Endodermal cell (in vitro differentiated cells): ENCODE data around the gene PCCA. TPM values are rescaled to one million over a fixed set of nuclear protein-coding genes. Genes with fewer than 3 reads are reported as not detected.

Experiments used
- DNase-seq: peaks from one replicate; pipeline ENCODE4 v3.0.0-alpha.2; 2017
- H3K27ac ChIP-seq: 2 replicates; pipeline ENCODE4 v1.5.1; 2013; ENCODE audit warnings: mild to moderate bottlenecking, low read depth, low read length, moderate library complexity
- H3K27me3 ChIP-seq: 2 replicates; pipeline ENCODE4 v1.6.1; 2013; ENCODE audit warnings: mild to moderate bottlenecking, low read length, moderate library complexity; ENCODE audit not compliant: insufficient read depth, control insufficient read depth, poor library complexity, severe bottlenecking
- H3K36me3 ChIP-seq: 2 replicates; pipeline ENCODE4 v1.7.0; 2013; ENCODE audit warnings: mild to moderate bottlenecking, low read length, moderate library complexity; ENCODE audit not compliant: control insufficient read depth, insufficient read depth
- H3K4me1 ChIP-seq: one replicate; pipeline ENCODE4 v1.7.0; 2013; ENCODE audit warnings: low read length; ENCODE audit not compliant: control insufficient read depth, insufficient read depth
- H3K4me3 ChIP-seq: 2 replicates; pipeline ENCODE4 v1.5.1; 2013; ENCODE audit warnings: mild to moderate bottlenecking, low read length, moderate library complexity
- H3K9ac ChIP-seq: 2 replicates; pipeline ENCODE4 v1.6.1; 2013; ENCODE audit warnings: mild to moderate bottlenecking, low read length, moderate library complexity; ENCODE audit not compliant: poor library complexity, severe bottlenecking; ENCODE audit errors: extremely low read depth
- H3K9me3 ChIP-seq: 2 replicates; pipeline ENCODE4 v1.6.1; 2013; ENCODE audit warnings: mild to moderate bottlenecking, low read length, moderate library complexity; ENCODE audit not compliant: control insufficient read depth
- H3K27ac Mint-ChIP-seq: 2 replicates; pipeline ENCODE4 v1.8.0; 2020; ENCODE audit warnings: mixed read lengths
- H3K27me3 Mint-ChIP-seq: 2 replicates; pipeline ENCODE4 v1.8.0; 2021; ENCODE audit warnings: mild to moderate bottlenecking, mixed read lengths; ENCODE audit not compliant: insufficient read depth
- H3K36me3 Mint-ChIP-seq: 2 replicates; pipeline ENCODE4 v1.8.0; 2020; ENCODE audit warnings: low read depth, mixed read lengths
- H3K4me1 Mint-ChIP-seq: 2 replicates; pipeline ENCODE4 v1.8.0; 2020; ENCODE audit warnings: mixed read lengths
- H3K4me3 Mint-ChIP-seq: 2 replicates; pipeline ENCODE4 v1.8.0; 2020; ENCODE audit warnings: mild to moderate bottlenecking, moderate library complexity, mixed read lengths
- H3K9me3 Mint-ChIP-seq: 2 replicates; pipeline ENCODE4 v1.8.0; 2020; ENCODE audit warnings: mild to moderate bottlenecking, mixed read lengths
- WGBS, 2 experiments: methylation state at CpG; one replicate each; pipeline versions ENCODE4 v1.1.5 to v1.1.7; 2013; ENCODE audit warnings: missing lambda C conversion rate in 2 of 2, mixed read lengths in 1 of 2; ENCODE audit not compliant: insufficient coverage in 1 of 2, insufficient read length in 1 of 2; 5-methylcytosine and 5-hydroxymethylcytosine counted together
- total RNA-seq, 2 donors: library from RNA; stranded (reverse); fragmentation: NEBNext Ultra II Directional in 1 of 2; extraction: Animal tissue kit (Norgen Biotek cat#: 25700) in 1 of 2; gene quantifications; 2 replicates in 1 of 2; 3 replicates in 1 of 2; pipeline ENCODE4 v1.2.1, GENCODE V29; 2021
- TF ChIP-seq, protein P1 (sequence below): fragments of 200-600 bp; sonication (generic); conservative IDR thresholded peaks from 2 replicates; pipeline ENCODE4 v1.5.0; 2021; ENCODE audit warnings: antibody characterized with exemption, mild to moderate bottlenecking

Gene PCCA
- total RNA-seq, 2 donors from 2014 or later = 60.2 to 67.2 TPM

DNA sequence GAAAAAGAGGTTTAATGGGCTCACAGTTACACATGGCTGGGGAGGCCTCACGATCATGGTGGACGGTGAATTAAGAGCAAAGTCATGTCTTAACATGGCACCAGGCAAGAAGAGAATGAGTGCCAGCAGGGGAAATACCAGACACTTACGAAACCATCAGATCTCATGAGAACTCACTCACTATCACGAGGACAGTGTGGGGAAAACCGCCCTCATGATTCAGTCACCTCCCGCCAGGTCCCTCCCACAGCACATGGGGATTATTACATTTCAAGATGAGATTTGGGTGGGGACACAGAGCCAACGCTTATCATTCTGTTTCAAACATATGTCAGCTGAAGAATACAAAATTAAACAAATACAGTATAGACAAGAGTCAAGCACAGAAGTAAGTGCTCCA lies 165.1 kb downstream of the PCCA start:
- 88 to 100% methylated on average over 1 to 7 of the region's 7 CpGs for WGBS, 2 experiments
- Histone ChIP-seq H3K4me3 (no peak overlapping the region), H3K9ac (no peak overlapping the region), H3K9me3 (peaks cover 17% of the 10 kb centered on the region), H3K36me3 (peaks cover 13% of the 10 kb centered on the region), H3K27ac (no peak overlapping the region), H3K4me1 (peaks cover 7% of the 10 kb centered on the region), H3K27me3 (no peaks in the 10 kb centered on the region)
- Mint-ChIP-seq H3K27ac (peak overlapping the region; percentile 67), H3K27me3 (no peaks in the 10 kb centered on the region), H3K36me3 (peaks cover 26% of the 10 kb centered on the region), H3K4me1 (peaks cover 39% of the 10 kb centered on the region), H3K9me3 (peaks cover 11% of the 10 kb centered on the region), H3K4me3 (no peak overlapping the region)
- DNase-seq = no peak
- TF ChIP-seq, protein P1, sequence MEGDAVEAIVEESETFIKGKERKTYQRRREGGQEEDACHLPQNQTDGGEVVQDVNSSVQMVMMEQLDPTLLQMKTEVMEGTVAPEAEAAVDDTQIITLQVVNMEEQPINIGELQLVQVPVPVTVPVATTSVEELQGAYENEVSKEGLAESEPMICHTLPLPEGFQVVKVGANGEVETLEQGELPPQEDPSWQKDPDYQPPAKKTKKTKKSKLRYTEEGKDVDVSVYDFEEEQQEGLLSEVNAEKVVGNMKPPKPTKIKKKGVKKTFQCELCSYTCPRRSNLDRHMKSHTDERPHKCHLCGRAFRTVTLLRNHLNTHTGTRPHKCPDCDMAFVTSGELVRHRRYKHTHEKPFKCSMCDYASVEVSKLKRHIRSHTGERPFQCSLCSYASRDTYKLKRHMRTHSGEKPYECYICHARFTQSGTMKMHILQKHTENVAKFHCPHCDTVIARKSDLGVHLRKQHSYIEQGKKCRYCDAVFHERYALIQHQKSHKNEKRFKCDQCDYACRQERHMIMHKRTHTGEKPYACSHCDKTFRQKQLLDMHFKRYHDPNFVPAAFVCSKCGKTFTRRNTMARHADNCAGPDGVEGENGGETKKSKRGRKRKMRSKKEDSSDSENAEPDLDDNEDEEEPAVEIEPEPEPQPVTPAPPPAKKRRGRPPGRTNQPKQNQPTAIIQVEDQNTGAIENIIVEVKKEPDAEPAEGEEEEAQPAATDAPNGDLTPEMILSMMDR = no peak

DNA sequence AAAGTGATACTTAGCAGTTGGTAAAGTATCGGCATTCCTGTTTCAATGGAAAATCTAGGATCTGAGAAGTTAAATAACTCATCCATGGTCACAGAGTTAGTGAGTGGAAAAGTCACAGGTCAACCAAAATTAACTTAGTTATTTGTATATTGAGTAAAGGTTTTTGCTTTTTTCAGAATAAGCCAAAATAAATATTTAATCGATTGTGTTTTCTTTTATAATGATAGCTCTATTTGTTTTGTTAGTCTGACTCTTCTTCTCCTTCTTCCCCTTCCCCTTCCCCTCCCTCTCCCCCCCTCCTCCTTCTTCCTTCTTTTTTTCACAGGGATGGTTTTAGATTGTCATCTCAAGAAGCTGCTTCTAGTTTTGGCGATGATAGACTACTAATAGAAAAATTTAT lies 173.5 kb downstream of the PCCA start:
- no peaks in the 10 kb centered on the region for H3K27me3 ChIP-seq
- no peak overlapping the region for H3K4me3 ChIP-seq
- H3K27me3 Mint-ChIP-seq = no peaks in the 10 kb centered on the region
- DNase-seq = no peak
- H3K4me3 Mint-ChIP-seq = no peak overlapping the region
- no peaks in the 10 kb centered on the region for H3K9me3 Mint-ChIP-seq
- no peak overlapping the region for H3K27ac Mint-ChIP-seq
- no peak overlapping the region for H3K27ac ChIP-seq
- no peaks in the 10 kb centered on the region for H3K4me1 ChIP-seq
- WGBS, 2 experiments = 92 to 100% methylated on average over 1 to 2 of the region's 3 CpGs
- peaks cover 22% of the 10 kb centered on the region for H3K36me3 ChIP-seq
- no peak overlapping the region for H3K9ac ChIP-seq
- TF ChIP-seq, protein P1 = no peak
- peaks cover 5% of the 10 kb centered on the region for H3K4me1 Mint-ChIP-seq
- peaks cover 23% of the 10 kb centered on the region for H3K36me3 Mint-ChIP-seq
- H3K9me3 ChIP-seq = no peaks in the 10 kb centered on the region

DNA sequence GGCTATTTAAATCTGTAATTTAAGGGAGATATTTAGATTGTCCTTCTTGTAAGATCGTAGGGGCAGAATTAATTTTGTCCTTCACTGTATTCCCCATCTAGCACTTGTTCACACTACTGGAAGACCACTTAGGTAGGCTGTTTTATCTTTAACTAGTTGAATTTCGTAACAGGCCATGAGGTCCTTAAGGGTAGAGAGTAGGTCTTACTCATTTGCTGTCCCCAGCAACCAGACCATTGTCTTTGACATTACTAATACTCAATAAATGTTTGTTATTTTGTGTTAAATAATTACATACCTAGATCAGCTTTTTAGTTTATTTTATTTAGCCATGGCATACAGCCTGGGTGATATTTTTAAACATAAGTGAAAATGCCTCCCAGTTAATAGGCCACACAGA lies 177.1 kb downstream of the PCCA start:
- DNase-seq = no peak
- H3K4me1 ChIP-seq = no peaks in the 10 kb centered on the region
- TF ChIP-seq, protein P1 = no peak
- Mint-ChIP-seq H3K4me1 (peaks cover 5% of the 10 kb centered on the region), H3K9me3 (no peaks in the 10 kb centered on the region), H3K27me3 (no peaks in the 10 kb centered on the region), H3K36me3 (peaks cover 41% of the 10 kb centered on the region), H3K4me3 (no peak overlapping the region), H3K27ac (no peak overlapping the region)
- H3K27me3 ChIP-seq = no peaks in the 10 kb centered on the region
- H3K4me3 ChIP-seq = no peak overlapping the region
- peaks cover 35% of the 10 kb centered on the region for H3K36me3 ChIP-seq
- H3K27ac ChIP-seq = no peak overlapping the region
- 100% methylated on average over 2 of the region's 2 CpGs; no CpG with 5 or more reads in 1 of the 2 experiments for WGBS, 2 experiments
- no peak overlapping the region for H3K9ac ChIP-seq
- H3K9me3 ChIP-seq = no peaks in the 10 kb centered on the region
